ENCODE measurements around the gene ZC3H12A.
"Not testable (repeated sequence)": the region's sequence is repeated elsewhere in the genome, so short reads cannot be mapped to it uniquely, and the experiment has no call there.

- TF ChIP-seq NPAS2 (CRISPR knock-in tag; IDR thresholded peaks at IDR 0.05; ENCODE audit: borderline replicate concordance); FOSB (CRISPR knock-in tag; IDR thresholded peaks at IDR 0.05); CTCF (IDR thresholded peaks at IDR 0.05); PBX3 (IDR thresholded peaks at IDR 0.05); HOXA7 (CRISPR knock-in tag; IDR thresholded peaks at IDR 0.05); ZSCAN20 (CRISPR knock-in tag; IDR thresholded peaks at IDR 0.05); CHD4 (IDR thresholded peaks at IDR 0.05; ENCODE audit: borderline replicate concordance); POLR2A (IDR thresholded peaks at IDR 0.05; ENCODE audit: low read length); RFX5 (IDR thresholded peaks at IDR 0.05); CBX8 (IDR thresholded peaks at IDR 0.05); RAD21 (conservative IDR thresholded peaks at IDR 0.05 in 1 of 2, IDR thresholded peaks at IDR 0.05 in 1 of 2); EP300 (IDR thresholded peaks at IDR 0.05): not testable (repeated sequence)
These were observed 58.2 kb downstream of the ZC3H12A start for GRCh38 chr1:37532418-37533156.
